ENCODE data around the gene SLCO3A1.

The SLCO3A1 gene

DNA sequence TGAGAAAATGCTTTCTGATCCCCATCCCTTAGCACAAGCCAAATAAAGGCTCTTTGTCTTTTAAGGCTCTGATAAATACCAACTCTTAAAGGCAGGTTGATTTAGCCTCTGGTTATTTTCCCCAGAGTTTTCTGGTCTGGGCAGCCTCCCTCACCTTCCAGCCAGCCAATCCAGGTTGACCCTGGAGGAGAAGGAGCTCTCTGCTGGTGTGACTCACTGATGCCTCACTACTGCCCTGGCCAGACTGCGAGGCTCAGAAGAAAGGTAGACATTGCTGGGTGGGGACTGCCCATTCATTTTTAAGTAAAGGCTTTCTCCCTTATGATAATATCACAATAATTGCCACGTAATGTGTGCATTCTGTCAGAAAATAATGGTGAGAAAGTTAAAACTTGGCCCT is 37.1 kb downstream of the SLCO3A1 start:
- no peaks in the 10 kb centered on the region for H3K4me1 ChIP-seq (ENCODE audit: control insufficient read depth, insufficient read depth, low read length)
- ChIA-PET POLR2A (no interaction called here), CTCF (interaction anchor here (0.6 to 1.2 kb wide), 3 partner anchors 79 to 588 kb away, joined by 3 to 4 read pairs (median 3); no protein-coding TSS in a partner anchor)
- no peak overlapping the region for H3K4me3 ChIP-seq (ENCODE audit: low read depth, low read length)
- no peaks in the 10 kb centered on the region for H3K36me3 ChIP-seq (ENCODE audit: control insufficient read depth in 2 of 2, insufficient read depth in 1 of 2, low read length in 2 of 2)
- TF ChIP-seq ZNF624 (tag by site-specific recombination; IDR thresholded peaks at IDR 0.05) = no peak
- TF ChIP-seq ZNF155 (tag by site-specific recombination; IDR thresholded peaks at IDR 0.05) = no peak
- TF ChIP-seq TRIM28 (IDR thresholded peaks at IDR 0.05; ENCODE audit: borderline replicate concordance, low read length) = no peak
- TF ChIP-seq ZFHX2 (tag by site-specific recombination; conservative IDR thresholded peaks at IDR 0.05) = no peak
- TF ChIP-seq ZNF510 (tag by site-specific recombination; IDR thresholded peaks at IDR 0.05; ENCODE audit: insufficient replicate concordance) = no peak
- no peak for TF ChIP-seq ZNF670 (tag by site-specific recombination; IDR thresholded peaks at IDR 0.05; ENCODE audit: low read depth)
- TF ChIP-seq, protein P1, sequence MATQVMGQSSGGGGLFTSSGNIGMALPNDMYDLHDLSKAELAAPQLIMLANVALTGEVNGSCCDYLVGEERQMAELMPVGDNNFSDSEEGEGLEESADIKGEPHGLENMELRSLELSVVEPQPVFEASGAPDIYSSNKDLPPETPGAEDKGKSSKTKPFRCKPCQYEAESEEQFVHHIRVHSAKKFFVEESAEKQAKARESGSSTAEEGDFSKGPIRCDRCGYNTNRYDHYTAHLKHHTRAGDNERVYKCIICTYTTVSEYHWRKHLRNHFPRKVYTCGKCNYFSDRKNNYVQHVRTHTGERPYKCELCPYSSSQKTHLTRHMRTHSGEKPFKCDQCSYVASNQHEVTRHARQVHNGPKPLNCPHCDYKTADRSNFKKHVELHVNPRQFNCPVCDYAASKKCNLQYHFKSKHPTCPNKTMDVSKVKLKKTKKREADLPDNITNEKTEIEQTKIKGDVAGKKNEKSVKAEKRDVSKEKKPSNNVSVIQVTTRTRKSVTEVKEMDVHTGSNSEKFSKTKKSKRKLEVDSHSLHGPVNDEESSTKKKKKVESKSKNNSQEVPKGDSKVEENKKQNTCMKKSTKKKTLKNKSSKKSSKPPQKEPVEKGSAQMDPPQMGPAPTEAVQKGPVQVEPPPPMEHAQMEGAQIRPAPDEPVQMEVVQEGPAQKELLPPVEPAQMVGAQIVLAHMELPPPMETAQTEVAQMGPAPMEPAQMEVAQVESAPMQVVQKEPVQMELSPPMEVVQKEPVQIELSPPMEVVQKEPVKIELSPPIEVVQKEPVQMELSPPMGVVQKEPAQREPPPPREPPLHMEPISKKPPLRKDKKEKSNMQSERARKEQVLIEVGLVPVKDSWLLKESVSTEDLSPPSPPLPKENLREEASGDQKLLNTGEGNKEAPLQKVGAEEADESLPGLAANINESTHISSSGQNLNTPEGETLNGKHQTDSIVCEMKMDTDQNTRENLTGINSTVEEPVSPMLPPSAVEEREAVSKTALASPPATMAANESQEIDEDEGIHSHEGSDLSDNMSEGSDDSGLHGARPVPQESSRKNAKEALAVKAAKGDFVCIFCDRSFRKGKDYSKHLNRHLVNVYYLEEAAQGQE (tag by site-specific recombination; IDR thresholded peaks at IDR 0.05) = no peak
- TF ChIP-seq GFI1B (tag by site-specific recombination; IDR thresholded peaks at IDR 0.05) = no peak
- TF ChIP-seq ZNF544 (tag by site-specific recombination; IDR thresholded peaks at IDR 0.05) = no peak
- TF ChIP-seq HIC1 (tag by site-specific recombination; IDR thresholded peaks at IDR 0.05) = no peak
- no peak for TF ChIP-seq ZNF423 (tag by site-specific recombination; IDR thresholded peaks at IDR 0.05)
- TF ChIP-seq ZNF157 (tag by site-specific recombination; IDR thresholded peaks at IDR 0.05) = no peak
- no peak for TF ChIP-seq ZNF362 (tag by site-specific recombination; IDR thresholded peaks at IDR 0.05)
- no peak for TF ChIP-seq ZBTB1 (tag by site-specific recombination; IDR thresholded peaks at IDR 0.05)
- TF ChIP-seq REPIN1 (tag by site-specific recombination; IDR thresholded peaks at IDR 0.05; ENCODE audit: low read depth) = no peak
- no peak for TF ChIP-seq ZBTB21 (tag by site-specific recombination; IDR thresholded peaks at IDR 0.05)
- TF ChIP-seq ZNF433 (tag by site-specific recombination; IDR thresholded peaks at IDR 0.05; ENCODE audit: low read depth) = no peak
- H3K27ac ChIP-seq (ENCODE audit: extremely low read depth, low read depth, low read length) = no peak overlapping the region
- no peaks in the 10 kb centered on the region for H3K9me3 ChIP-seq (ENCODE audit: control insufficient read depth, insufficient read depth, low read depth, low read length)

DNA sequence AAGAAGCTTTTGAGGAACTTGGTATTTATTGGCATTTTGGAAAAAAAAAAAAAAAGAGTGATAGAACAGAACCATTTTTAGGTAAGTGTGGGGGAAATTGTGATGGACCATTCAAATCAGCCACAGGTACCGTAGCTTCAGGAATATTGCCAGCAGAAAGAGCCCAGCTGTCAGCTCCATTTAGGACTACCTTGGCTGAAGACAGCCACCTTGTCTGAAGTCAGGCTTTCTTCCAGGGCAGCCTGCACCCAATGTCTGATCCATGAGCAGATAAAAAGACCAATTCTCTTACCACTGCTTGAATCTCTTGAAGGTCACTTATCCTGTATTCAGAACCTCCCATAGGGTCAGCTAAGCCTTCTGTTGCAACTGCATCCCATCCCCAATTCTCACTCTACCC is 37.6 kb downstream of the SLCO3A1 start:
- Histone ChIP-seq H3K36me3 (ENCODE audit: control insufficient read depth in 2 of 2, insufficient read depth in 1 of 2, low read length in 2 of 2) (no peaks in the 10 kb centered on the region), H3K27ac (ENCODE audit: extremely low read depth, low read depth, low read length) (no peak overlapping the region), H3K4me3 (ENCODE audit: low read depth, low read length) (no peak overlapping the region), H3K9me3 (ENCODE audit: control insufficient read depth, insufficient read depth, low read depth, low read length) (no peaks in the 10 kb centered on the region), H3K4me1 (ENCODE audit: control insufficient read depth, insufficient read depth, low read length) (no peaks in the 10 kb centered on the region)
- CTCF ChIA-PET = interaction anchor here (0.6 to 1.2 kb wide), 4 partner anchors 80 to 589 kb away, joined by 3 to 4 read pairs (median 3); no protein-coding TSS in a partner anchor
- POLR2A ChIA-PET = no interaction called here
- TF ChIP-seq ZNF529 (tag by site-specific recombination; IDR thresholded peaks at IDR 0.05; ENCODE audit: insufficient replicate concordance) (no peak), ZNF654 (tag by site-specific recombination; IDR thresholded peaks at IDR 0.05; ENCODE audit: low read depth) (no peak), ZNF292 (tag by site-specific recombination; IDR thresholded peaks at IDR 0.05; ENCODE audit: borderline replicate concordance, low read depth) (no peak), ZNF624 (tag by site-specific recombination; IDR thresholded peaks at IDR 0.05) (no peak), ZNF266 (tag by site-specific recombination; IDR thresholded peaks at IDR 0.05; ENCODE audit: low read depth) (no peak), ZNF623 (tag by site-specific recombination; IDR thresholded peaks at IDR 0.05) (no peak)
- TF ChIP-seq, protein P2, sequence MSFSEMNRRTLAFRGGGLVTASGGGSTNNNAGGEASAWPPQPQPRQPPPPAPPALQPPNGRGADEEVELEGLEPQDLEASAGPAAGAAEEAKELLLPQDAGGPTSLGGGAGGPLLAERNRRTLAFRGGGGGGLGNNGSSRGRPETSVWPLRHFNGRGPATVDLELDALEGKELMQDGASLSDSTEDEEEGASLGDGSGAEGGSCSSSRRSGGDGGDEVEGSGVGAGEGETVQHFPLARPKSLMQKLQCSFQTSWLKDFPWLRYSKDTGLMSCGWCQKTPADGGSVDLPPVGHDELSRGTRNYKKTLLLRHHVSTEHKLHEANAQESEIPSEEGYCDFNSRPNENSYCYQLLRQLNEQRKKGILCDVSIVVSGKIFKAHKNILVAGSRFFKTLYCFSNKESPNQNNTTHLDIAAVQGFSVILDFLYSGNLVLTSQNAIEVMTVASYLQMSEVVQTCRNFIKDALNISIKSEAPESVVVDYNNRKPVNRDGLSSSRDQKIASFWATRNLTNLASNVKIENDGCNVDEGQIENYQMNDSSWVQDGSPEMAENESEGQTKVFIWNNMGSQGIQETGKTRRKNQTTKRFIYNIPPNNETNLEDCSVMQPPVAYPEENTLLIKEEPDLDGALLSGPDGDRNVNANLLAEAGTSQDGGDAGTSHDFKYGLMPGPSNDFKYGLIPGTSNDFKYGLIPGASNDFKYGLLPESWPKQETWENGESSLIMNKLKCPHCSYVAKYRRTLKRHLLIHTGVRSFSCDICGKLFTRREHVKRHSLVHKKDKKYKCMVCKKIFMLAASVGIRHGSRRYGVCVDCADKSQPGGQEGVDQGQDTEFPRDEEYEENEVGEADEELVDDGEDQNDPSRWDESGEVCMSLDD (tag by site-specific recombination; IDR thresholded peaks at IDR 0.05) = no peak
- TF ChIP-seq, protein P3, sequence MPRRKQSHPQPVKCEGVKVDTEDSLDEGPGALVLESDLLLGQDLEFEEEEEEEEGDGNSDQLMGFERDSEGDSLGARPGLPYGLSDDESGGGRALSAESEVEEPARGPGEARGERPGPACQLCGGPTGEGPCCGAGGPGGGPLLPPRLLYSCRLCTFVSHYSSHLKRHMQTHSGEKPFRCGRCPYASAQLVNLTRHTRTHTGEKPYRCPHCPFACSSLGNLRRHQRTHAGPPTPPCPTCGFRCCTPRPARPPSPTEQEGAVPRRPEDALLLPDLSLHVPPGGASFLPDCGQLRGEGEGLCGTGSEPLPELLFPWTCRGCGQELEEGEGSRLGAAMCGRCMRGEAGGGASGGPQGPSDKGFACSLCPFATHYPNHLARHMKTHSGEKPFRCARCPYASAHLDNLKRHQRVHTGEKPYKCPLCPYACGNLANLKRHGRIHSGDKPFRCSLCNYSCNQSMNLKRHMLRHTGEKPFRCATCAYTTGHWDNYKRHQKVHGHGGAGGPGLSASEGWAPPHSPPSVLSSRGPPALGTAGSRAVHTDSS (tag by site-specific recombination; IDR thresholded peaks at IDR 0.05) = no peak
